HG03064 (cell line): ENCODE measurements around the gene ADAM12.

Experiments
- ATAC-seq: cut with Tn5 transposase; IDR thresholded peaks from one replicate; pipeline ENCODE4 v1.9.1; 2021; ENCODE audit warnings: low read depth; ENCODE audit not compliant: unreplicated experiment

ADAM12 gene, protein sequence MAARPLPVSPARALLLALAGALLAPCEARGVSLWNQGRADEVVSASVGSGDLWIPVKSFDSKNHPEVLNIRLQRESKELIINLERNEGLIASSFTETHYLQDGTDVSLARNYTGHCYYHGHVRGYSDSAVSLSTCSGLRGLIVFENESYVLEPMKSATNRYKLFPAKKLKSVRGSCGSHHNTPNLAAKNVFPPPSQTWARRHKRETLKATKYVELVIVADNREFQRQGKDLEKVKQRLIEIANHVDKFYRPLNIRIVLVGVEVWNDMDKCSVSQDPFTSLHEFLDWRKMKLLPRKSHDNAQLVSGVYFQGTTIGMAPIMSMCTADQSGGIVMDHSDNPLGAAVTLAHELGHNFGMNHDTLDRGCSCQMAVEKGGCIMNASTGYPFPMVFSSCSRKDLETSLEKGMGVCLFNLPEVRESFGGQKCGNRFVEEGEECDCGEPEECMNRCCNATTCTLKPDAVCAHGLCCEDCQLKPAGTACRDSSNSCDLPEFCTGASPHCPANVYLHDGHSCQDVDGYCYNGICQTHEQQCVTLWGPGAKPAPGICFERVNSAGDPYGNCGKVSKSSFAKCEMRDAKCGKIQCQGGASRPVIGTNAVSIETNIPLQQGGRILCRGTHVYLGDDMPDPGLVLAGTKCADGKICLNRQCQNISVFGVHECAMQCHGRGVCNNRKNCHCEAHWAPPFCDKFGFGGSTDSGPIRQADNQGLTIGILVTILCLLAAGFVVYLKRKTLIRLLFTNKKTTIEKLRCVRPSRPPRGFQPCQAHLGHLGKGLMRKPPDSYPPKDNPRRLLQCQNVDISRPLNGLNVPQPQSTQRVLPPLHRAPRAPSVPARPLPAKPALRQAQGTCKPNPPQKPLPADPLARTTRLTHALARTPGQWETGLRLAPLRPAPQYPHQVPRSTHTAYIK

DNA sequence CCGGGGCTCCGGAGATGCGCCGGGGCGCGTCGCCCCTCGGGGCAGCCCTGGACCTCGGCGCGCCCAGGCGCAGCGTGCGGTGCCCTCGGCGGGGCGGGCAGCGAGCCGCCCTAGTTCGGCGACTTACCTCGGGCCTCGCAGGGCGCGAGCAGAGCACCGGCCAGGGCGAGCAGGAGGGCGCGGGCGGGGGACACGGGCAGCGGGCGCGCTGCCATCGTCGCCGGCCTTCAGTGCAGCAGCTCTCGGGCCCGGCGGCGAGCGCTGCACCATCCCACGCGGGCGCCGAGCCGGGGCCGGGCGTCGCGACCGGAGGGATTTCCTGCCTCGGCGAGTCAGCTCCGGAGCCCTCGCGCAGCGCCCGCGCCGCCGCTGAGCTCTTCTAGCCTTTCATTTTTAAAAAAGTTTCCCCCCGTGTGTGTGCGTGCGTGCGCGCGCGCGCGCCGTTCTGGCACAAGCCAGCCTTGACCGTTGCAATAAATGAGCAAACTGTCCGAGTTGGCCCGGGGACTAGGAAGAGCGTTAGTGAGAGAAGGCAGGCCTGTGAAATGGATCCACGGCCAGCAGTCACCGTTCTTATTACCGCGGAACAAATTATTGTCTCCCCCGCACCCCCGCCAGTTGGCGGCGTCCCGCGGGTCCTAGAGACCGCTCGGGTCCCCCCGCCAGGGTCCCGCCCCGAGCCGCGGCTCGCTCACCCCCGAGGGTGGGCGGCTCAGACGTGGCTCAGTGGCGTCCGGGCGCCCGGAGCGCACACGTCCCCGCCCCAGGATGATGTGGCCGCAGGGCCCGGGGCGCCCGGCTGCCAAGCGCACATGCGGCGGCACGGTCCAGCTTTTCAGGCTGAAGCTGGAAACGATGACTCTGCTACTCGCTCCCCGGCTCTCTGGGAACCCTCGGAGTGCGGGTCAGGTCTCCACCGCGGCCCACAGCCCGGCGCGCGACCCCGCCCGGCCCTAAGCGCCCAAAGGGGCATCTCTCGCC, at the start of gene ADAM12:
Gene ADAM12 (minus strand): TSS at position 547 of the 981 bp plus-strand sequence. CDS start 332 bp downstream, at position 215.
- ATAC-seq, result no peak

DNA sequence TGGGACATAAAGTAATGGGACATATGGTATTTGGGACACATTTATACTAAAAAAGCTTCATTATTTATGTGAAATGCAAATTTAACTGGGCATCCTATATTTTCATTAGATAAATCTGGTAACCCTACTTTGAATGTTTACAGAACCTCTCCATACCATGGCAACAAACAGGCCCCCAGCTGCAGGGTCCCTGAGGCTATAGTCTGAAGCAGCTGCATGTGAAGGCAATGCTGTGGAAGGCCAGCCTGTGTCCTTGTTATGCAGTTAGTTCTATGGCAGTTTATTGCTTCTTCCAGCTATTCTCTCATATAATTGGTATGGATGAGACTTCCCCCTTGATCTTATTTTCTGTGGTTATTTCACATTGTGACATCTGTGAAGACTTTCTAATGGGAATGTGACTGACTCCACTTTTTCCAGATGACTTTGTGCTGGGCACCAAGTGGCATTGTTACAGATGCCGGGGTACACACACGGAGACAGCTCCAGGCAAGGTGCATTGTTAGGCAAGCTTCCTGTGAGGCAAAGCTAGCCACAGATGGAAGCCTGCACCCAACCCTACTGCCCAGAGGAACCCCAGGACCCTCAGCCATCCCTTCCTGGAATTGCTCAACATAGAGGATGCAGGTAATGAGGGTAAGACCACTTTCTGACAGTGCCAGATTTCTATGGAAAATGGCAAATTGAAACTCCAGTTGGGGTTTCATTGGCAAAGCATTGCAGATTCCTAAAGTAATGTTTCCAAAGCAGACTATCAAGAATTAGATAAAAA, 49.5 kb upstream of the ADAM12 start:
- no peak for ATAC-seq

DNA sequence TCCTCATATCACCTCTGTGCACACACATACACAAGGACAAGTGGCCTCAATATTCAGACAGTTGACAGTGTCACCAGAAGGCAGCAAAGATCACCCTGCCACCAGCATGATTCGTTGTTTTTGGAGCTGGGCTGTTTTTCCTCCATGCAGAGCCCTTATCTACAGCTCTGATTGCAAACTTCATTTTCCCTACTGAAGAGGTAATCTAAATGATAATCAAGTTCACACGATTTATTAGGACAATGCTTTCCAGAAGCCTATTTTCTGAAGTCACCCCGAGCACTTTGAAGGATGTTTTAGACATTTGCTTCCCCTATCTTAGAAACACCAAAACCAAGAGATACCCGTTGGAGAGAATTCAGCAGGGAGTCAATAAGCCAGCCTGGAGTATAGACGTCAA, 46.0 kb upstream of the ADAM12 start:
- no peak for ATAC-seq

DNA sequence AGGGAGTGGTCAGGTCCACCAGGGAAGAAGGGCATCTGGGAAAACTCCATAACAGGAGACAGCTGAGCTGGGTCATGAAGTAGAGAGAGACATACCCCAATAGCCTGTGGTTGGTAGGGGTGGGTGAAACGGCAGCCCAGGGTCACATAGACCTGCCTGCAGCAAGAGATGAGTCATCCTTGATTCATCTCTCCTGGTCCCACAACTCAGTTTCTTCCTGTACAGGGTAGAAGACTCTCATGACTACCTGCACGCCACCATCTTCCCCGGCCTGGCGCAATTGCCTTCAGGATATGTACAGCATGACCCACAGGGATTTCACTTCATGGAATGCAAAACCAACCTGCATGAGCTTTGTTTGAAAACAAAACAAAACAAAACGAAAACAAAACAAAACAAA, 45.1 kb upstream of the ADAM12 start:
- ATAC-seq, result no peak

DNA sequence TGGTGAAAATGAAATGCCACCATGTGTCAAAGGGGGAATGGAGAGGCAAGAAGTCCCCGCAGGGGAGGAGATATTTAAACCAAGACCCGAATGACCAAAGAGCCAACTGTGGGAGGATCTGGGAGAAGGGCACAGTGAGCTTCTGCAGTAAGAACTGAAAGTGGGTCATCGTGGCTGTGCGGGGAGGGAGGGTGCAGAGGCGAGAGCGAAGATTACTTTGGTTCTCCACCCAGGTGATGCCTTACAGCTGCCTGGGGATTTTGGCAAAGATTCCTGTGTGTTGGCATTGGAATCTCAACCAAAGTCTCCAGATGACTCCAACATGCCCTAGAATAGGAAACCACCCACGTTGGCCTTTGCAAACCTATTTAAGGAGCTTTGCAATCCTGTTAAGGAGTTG, 44.2 kb upstream of the ADAM12 start:
- no peak for ATAC-seq

DNA sequence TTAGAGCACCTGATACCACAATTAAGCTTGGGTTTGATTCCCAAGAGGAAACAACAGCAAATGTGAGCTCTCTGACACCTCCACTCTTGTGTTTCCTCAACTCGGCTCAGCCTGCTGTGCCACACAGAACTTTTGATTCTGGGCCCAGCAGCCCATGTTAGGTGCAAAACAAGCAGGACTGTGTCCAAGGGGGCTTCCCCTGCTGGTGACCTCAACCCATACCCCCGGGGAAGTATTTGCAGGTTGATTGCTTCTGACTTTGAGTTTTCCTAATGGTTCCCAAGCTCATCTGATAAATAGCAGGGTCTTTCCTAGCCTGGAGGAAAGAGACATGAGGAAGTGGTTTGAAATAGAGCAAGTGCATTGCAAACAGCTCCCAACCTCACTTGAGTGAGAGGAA, 43.5 kb upstream of the ADAM12 start:
- ATAC-seq, result no peak

DNA sequence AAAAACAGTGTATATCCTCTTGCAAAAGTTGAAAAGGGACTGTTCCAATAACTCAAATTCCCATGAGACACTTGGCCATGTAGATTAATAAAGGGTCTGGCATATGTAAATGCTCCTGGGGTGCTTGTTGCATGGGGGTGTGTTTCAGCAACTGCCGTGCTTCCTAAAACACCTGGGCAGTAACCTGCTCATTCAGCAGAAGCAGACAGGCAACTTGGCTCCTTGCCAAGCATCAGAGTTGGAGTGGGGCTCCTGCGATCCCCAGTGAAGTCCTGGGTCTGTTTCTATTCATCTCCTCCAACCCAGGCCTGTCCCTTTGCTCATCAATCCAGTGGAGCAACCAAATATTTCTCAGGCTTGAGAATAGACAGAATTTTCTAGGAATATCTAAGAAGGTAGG, 42.2 kb upstream of the ADAM12 start:
- no peak for ATAC-seq

DNA sequence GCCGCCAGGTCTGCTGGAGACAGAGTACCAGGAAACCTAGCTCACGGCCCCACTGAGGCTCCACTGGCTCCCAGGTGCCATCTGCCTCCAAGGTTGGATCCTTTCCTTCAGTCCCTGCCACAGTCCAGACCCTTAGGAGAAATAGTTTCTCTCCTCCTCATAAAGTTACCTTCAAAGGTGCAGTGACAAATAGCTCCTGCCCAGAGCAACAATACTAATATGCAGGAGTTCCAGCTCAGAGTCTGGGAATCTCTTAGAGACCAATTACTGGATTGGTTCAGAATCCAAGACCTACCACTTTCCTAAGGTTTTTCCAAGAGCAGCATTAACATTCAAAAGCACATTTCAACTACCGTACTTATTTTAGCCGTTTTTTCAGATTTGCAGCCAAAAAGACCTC, 41.0 kb upstream of the ADAM12 start:
- no peak for ATAC-seq

DNA sequence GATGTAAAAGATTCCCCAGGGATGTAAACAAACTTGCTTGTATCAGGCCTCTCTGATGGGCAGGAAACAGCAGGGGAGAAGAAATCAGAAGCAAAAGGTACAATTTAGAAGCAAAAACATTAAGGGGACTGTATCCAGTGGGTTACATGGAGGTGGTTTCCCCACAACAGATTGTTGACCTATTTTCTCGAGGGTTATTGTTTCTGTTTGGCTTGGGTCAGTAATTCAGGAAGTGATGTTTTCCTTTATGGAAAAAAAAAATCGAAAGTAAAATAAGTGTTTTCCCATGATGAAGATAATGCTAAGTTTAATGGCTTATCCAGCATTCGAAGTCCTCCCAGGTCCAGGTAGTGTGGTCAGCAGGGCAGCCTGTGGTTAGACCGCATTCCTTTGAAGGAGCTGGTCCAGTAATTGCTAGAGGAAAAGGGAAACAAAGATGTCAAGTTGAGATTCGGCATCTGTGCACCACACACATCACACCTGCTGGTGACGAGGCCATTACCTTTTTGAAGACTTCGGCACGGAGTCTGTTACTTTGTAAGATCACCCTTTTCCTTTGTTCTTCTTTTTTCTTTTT, 37.3 kb upstream of the ADAM12 start:
- ATAC-seq, result no peak

DNA sequence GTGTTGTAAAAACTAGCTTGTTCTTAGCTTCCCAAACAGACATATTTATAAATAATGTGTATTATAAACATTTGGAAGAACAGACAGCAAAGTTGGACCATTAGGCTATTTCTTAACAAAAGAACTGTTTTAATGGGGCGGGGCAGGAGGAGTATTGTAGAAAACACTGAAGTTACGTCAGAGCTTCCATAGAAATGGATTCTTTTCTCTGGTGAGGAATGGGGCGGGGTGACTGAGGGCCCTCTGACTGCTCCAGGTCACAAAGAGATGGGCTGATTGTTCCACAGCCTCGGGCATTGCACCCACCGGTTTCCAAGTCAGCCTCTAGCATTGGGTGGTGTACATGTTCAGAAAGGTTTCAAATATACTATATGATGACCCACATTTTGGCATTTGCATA, 36.8 kb upstream of the ADAM12 start:
- no peak for ATAC-seq

DNA sequence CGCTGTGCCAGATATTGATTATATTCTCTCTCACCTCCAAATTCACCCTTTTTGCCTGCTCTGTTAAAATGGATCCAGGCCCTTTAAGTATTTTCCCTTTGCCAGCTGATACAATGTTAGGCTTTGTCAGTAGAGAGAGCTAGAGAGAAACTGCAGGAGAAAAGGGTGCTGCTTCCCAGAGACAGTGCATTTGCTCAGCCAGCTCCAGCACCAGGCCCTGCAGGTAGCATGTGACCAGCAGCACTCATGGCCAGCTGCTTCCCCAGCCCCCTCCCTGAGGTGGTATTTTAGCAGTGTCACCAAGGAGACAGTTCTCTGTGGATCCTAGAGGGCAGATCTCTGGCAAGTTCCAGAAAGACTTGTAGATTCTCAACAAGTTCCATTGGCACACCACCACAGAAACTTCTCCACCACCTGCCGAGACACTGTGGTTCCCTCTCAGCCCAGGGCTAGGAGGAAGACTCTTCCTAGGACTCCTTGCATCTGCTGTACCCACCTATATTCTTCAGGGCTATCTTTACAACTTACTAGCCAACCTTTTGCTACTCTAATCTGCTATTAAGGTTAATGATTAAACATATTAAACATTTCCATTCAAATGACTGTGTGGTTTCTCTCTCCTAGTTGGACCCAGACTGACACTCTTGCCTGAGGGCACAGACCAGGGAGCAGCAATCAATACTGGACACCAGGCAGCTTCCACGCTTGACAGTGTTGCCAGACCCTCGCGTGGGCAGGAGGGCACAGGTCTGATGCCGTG, 35.6 kb upstream of the ADAM12 start:
- ATAC-seq, result no peak

DNA sequence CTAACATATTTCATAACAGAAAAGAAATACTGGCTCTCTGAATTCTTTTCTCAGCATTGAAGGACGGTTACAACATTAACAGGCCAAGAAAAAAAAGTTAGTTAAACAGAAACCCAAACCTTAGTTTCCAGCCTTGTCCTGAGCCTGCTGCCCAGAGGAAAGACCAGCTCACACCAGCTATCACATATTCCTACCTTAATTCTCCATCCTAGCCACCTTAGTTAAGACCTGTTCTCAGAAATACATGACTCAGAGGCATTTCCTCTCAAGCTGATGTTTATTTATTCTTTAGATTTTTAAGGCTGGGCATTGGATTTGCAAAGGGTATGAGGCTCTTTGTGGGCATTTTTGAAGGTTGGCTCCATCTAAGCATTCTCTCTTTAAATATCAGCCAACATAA, 34.3 kb upstream of the ADAM12 start:
- no peak for ATAC-seq

DNA sequence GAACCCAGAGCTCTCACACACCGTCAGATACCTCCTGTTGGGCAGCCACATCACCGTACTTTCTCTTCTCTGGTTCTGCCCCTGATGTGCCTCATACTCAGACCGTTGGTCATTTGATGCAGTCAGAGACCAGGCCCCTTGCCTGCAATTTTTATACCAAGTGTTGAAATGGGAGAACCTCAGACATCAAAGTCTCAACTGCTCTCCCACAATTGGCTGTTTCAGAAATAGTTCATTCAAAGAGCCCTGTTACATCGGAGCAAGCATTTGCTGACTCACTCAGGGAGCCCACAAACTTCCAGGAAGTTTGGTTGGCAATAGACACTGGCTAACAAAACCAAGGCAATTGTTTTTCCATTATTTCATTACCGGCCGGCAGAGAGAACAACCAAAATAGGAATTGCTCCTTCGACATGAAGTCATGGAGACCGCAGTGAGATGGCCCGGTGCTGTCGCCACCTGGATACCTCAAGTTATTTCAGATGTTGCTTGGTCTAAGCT, 33.5 kb upstream of the ADAM12 start:
- no peak for ATAC-seq

DNA sequence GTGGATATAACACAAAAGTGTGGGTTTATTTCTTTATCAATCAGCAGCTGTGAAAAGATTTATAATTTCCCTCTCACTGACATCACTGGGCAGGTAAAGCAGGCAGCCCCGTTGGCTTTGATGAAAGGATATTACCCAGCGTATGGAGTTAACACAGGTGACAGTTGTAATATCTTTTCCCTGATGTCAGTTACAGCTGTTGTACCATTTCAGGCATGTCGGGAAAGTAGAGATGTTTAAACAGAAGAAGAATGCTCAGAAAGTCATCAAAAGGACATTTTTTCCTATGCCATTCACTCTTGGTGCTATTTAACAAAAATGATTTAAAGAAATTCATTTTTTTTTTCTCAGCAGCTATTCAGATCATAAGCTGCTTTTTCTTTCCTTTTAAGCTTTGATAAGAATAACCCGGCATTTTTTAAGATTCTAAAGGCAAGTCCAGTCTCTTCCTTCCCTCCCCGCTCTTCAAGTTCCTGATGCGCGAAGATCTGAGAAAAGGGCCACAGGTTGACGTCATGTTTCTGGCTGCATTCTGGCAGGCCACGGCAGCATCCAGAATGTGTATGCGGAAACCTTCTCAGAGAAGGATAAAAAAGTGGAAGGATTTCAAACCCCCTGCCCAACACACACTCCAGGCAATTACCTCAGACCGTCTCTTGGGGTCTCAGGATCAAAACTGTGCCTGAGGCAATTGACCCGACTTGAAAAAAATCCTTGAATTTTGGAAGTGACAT, 32.5 kb upstream of the ADAM12 start:
- ATAC-seq, result no peak

DNA sequence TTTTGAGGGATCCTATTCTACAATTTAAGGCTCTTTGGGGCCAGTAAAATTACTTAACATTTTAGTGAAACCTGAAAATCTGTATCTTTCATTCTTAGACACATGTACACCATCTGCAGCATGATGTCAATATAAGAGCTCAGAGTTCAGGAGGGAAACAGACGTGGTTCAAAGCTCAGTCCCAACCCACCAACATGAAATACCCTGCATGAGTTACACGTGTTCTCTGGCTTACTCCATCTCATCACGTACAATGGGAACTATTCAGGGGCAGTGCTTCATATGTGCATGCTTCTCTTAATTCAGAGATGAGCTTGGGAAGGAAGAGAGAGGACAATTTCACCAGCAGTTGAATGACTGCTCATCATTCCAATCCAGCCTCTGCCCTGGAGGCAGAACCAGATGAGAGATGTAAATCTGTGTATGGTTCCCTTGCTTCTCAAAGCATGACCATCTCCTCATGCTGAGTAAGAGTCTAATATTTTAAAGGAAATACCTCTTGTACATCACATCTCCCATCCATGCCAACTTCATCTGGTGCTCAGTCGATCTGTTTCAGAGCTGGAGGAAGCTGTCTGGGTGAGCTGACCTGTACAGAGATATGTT, 29.0 kb upstream of the ADAM12 start:
- no peak for ATAC-seq

DNA sequence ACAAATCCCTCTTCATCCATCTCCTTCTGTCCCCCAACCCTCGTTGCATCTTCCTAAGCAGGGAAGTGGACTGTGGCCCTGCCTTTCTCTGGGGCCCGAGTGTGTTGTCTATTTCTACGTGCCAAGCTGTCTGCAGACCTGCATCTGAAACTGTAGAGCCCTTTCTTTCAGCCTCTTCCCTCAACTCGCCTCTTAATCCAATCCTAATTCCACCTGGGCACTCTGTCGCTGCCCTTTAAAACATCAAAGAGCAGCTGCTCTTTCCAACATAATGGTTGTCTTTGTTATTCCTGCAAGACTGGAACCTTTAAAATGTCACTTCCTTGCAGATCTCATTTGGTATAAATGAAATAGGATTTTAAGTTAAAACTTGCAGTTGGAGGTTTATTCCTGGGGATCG, 21.5 kb upstream of the ADAM12 start:
- no peak for ATAC-seq

DNA sequence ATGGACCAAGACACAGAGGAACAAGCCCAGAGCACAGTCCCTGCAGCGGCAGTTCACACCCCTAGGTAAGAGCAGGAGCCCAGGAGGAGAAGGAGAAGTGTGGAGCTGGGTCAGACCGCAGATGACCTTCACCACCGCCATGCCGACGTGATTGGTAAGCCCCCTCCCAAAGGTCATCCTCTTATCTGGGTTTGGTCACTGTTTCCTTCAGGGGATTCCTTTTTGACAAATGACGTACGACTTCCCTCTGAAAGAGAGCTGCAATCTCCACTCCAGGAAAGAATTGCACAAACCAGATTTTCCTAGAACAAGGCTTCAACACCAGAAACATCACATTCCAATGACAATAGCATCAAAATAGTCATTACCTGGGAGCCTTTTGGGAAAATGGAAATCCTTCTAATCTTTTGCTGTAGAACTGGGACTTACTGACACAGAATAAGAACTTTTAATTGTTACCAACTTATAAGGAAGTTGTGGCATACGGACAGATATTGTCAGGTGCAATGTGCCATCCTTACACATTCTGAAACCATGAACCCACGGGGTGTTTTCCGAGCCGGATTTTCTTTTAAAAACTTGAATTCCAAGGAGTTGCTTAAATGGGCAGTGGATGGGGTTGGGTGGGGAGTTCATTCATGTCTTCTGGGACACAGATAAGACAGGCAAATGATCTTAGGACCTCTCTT, 20.8 kb upstream of the ADAM12 start:
- ATAC-seq, result no peak
